T47D (cell line): ENCODE data around the gene CCDC82.

Source experiments
- DNase-seq, 2 experiments: peaks; one replicate each; pipeline versions ENCODE4 v3.0.0 to v3.0.0-alpha.2; 2011 to 2012; ENCODE audit warnings: low read depth in 1 of 2, low spot score in 1 of 2
- JUND ChIP-seq: IDR thresholded peaks from 2 replicates; pipeline ENCODE4 v1.6.1; 2012; ENCODE audit warnings: low read depth
- in situ Hi-C: cut with HindIII; loops from 2 replicates; pipeline ENCODE4 v1.10.0; 2016; ENCODE audit warnings: low sequenced_read_pairs, low pct_unique_long_range_greater_than_20kb

CCDC82 gene

DNA sequence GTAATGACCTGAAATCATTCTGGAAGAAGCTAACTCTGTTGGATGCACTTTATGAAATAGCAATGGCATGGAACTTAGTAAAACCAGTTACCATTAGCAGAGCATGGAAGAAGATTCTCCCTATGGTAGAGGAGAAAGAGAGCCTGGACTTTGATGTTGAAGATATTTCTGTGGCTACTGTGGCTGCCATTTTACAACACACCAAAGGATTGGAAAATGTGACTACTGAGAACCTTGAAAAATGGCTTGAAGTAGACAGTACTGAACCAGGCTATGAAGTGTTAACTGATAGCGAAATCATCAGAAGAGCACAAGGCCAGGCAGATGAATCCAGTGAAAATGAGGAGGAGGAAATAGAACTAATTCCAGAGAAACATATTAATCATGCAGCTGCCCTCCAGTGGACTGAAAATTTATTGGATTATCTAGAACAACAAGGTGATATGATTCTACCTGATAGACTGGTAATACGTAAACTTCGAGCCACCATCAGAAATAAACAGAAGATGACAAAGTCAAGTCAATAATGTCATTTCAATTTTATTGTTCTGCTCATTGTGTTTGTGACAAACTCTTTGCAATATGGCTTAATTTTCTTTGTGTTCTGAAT, 2.1 kb upstream of the CCDC82 start:
- no peak for DNase-seq
- in situ Hi-C loops = loop anchor here (25.0 kb wide), 2 partner anchors 330 to 530 kb away; no protein-coding TSS in a partner anchor
- no peak for TF ChIP-seq JUND

DNA sequence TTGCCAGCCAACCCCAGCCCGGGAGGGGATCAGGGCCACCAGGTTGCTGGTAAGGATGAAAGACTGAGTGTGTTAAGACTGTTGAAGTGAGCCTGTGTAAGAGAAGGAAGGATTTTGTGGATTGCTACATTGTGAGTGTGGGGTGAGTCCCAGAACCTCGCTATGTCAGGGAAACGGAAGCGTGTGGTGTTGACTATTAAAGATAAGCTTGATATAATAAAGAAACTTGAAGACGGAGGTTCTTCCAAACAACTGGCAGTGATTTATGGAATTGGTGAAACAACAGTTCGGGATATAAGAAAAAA, 728 bp upstream of the CCDC82 start:
- no peak for TF ChIP-seq JUND
- in situ Hi-C loops = loop anchor here (25.0 kb wide), 2 partner anchors 328 to 528 kb away; no protein-coding TSS in a partner anchor
- no peak for DNase-seq

DNA sequence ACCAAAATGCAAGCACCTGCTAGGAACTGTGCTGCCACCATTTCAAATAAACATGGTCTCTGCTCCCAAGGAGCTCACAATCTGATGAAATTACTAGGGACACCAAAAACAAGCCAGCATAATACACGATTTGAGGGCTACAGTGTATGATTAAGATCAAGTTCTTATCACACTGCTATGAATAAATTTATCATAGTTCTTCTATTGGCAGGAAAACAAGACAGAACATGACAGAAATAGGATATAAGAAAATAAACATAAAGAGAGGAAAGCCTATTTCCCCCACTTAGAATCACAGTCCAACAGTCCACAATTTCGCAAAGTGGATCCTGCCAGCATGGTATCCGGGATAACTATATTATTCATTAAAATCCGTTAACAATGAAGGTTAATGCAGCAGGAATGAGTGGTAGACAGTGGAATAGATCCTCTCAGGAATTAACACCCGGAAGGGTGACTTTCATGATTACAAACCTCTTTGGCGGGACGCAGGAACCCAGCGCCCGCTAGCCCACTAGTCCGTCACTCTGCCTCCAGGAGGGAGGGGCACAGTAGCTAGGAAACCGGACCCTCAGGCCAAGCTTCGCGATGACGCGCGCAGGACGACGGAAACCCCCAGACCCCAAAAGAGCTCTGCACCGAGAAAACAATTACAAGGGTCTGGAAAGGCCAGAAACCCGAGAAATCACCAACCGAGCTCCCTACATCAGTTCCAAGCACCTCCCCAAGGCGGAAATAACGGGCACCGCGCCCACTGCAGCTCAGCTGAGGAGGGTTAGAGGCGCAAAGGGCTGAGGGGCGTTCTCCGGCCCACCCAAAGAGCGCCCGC, 607 bp downstream of the CCDC82 start:
- no peak for TF ChIP-seq JUND
- DNase-seq = peak in 1 of 2 experiments; percentile 10
- in situ Hi-C loops = loop anchor here (25.0 kb wide), 2 partner anchors 327 to 527 kb away; no protein-coding TSS in a partner anchor

DNA sequence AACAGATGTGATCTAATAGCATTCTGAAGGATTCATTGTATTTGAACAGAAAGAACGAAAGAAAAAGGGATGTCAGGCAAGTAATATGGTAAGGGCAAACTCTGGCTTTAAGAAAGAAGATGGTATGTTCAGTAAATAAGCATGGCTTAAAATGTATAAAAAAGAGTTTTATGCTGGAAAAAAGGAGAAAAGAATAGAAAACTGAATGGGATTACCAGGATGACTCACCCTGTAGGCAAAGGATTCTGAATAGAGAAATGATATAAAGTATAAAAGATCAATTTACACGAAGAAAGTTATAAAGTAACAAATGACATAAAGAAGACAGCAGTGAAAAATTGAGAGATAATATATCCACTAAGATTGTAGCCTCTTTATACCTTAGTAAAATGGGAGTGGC, 4.5 kb downstream of the CCDC82 start:
- no peak for DNase-seq
- in situ Hi-C loops = loop anchor here (25.0 kb wide), 2 partner anchors 323 to 523 kb away; no protein-coding TSS in a partner anchor
- no peak for TF ChIP-seq JUND

DNA sequence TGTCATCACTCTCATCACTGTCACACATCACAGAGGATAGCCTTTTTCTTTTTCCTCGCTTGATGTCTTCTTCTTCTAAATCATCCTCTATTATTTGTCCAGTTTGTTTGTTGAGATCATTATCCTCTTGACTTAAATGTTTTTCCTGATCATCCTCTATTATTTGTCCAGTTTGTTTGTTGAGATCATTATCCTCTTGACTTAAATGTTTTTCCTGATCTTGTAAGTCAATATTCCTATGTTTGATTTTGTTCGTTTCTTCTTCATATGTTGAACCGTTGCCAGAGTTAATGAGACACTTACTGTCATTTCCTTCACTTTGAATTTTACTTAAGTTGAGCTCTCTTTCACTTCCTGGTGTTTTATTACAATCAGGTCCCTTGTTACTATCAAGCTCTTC, 5.6 kb downstream of the CCDC82 start:
- no peak; the same call in 1 of the 2 replicates for TF ChIP-seq JUND
- DNase-seq = peak in 1 of 2 experiments; percentile 86
- in situ Hi-C loops = loop anchor here (25.0 kb wide), 2 partner anchors 322 to 522 kb away; no protein-coding TSS in a partner anchor

DNA sequence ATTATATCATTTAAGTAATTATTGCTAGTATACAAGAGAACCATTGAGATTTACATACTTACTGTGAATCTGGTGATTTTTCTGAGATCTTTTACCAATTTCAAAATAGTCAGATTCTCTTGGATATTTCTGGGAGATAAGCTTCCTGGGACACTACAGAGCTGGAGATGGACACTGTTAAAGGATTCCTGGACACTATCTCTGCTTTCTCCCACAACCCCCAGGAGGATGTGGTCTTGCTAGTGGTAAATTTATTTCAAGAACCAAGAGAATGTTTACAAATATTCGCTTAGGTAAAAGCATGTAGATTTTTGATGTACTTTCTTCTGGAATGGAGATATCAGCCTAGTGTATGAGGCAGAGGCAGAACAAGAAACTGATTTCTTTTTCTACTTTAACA, 12.9 kb downstream of the CCDC82 start:
- TF ChIP-seq JUND = no peak
- no peak for DNase-seq
- in situ Hi-C loops = loop anchor here (25.0 kb wide), 2 partner anchors 314 to 514 kb away; no protein-coding TSS in a partner anchor

DNA sequence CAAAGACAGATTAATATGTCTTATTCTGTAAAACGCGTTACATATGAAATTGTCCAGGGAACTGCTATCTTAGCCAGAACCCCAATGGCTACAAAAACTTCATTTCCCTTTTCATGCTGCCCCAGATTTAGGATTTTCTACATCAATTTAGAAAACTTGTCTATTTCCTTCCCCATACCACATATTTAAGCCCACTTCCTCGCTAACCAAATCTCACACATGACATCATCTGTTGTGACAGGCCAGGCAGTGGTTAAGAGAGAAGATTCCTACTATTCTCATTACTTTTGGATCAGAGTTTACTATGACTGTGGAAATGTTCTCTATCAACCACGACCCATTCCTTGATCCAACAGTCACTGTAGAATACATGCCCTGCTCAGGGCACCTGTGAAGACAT, 15.9 kb downstream of the CCDC82 start:
- no peak for TF ChIP-seq JUND
- DNase-seq = no peak
- in situ Hi-C loops = no loop called here

DNA sequence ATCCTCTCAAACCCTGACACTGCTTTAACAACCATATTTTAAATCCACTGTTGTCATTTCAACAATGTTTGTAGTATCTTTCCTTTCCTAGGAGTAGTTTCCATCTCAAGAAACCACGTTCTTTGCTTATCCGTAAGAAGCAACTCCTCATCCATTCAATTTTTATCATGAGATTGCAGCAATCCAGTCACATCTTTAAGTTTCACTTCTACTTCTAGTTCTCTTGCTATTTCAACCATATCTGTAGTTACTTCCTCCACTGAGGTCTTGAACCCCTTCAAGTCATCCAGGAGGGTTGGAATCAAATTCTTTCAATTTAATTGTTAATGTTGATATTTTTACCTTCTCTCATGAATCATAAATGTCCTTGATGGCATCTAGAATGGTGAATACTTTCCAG, 22.4 kb downstream of the CCDC82 start:
- DNase-seq = no peak
- no peak for TF ChIP-seq JUND
- in situ Hi-C loops = no loop called here

DNA sequence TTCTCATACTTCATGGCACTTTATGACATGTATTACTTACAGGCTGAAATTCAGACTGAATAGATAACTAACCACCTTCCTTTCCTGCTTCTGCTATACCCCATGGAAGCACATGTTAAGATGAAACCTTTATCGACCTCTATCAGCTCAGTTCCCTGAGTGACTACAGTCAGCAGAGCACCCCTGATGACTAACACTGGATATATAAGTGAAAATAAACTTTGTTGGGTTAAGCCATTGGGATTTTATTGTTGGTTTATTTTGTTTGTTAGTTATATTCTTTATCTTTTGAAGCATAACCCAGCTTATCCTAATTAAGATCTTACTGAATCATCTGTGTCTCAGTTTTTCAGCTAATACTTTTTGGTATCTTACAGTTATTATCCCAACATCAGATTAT, 23.7 kb downstream of the CCDC82 start:
- in situ Hi-C loops = no loop called here
- no peak for DNase-seq
- no peak for TF ChIP-seq JUND

DNA sequence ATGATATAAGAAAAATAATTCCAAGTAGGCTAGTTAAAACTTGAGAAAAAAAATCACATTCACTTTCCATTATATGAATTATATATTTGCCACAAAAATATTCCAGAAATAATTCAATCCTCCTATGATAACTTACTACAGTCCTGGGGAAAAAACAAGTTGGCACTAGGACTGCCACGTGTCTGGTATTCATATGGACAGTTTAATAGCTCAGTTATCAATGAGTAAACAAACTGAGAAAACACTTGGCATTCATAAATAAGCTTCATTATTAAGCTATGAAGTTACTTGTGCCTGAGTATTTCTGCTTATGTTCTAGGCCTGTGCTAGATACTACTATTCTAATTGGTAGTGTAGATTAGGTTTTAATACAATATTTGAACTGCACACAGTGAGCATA, 24.2 kb downstream of the CCDC82 start:
- DNase-seq = no peak
- in situ Hi-C loops = no loop called here
- no peak for TF ChIP-seq JUND

DNA sequence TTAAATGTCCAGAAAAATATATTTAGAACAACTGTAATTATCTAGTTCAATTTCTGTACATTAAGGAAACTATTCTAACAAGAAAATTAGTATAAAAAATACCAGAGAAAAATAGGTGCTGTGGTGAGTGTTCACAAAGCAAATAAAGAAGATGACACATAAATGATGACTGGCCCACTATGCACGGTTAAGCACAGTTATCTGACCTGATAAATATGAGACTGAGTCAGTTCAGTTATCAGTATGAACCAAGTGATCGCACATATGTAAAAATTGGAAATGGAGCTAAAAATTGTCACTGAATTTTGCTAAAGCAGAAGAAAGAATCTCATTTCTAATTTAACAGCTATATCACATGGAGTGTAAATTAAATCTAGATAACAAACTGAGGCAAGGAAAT, 27.9 kb downstream of the CCDC82 start:
- in situ Hi-C loops = no loop called here
- TF ChIP-seq JUND = no peak
- DNase-seq = no peak

DNA sequence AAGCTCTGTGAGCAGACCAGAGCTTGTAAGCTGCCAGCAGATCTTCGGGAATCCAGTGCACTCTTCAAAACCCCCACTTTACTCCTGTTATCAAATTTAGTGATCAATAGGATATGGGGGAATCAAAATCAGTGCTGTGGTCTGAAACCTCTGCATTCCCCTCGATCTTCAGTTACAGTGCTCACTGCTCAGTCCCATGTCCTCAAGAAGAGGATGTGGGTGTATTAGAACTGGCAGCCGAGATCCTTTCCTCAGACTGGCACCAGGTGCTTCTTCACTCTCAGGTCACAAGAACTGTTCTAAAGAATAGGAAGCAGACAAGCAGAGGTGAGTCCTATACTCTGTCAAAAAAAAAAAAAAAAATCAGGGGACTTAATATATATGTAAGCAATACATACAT, 31.4 kb downstream of the CCDC82 start:
- TF ChIP-seq JUND = no peak
- no peak for DNase-seq
- in situ Hi-C loops = no loop called here

DNA sequence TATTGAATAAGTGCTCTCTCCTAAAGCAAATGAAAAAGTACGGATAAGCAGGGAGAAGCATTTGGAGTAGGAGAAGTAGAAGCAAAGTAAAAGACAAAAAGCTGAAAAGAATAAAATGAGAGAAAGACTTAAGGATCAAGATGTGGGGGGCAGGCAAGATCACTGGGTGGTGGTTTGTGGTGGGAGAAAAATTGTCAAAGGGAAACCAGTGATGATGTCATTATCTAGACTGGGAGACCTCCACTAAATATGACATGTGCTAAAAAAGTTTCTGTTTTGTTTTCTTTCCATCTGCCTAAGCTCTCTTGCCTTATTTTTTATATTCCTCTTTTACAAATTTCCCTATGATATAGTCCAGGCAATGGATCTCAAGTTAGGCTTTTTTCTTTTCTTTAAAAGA, 31.9 kb downstream of the CCDC82 start:
- no peak for TF ChIP-seq JUND
- no peak for DNase-seq
- in situ Hi-C loops = no loop called here
